HG02571 (cell line): ENCODE results near the gene PURA.
A peak's percentile ranks its signal among the peaks of the same experiment; 100 is the strongest.

Experiments used
- ATAC-seq: cut with Tn5 transposase; IDR thresholded peaks from one replicate; pipeline ENCODE4 v1.9.1; 2021; ENCODE audit warnings: mild to moderate bottlenecking, moderate library complexity; ENCODE audit not compliant: unreplicated experiment

Gene PURA

DNA sequence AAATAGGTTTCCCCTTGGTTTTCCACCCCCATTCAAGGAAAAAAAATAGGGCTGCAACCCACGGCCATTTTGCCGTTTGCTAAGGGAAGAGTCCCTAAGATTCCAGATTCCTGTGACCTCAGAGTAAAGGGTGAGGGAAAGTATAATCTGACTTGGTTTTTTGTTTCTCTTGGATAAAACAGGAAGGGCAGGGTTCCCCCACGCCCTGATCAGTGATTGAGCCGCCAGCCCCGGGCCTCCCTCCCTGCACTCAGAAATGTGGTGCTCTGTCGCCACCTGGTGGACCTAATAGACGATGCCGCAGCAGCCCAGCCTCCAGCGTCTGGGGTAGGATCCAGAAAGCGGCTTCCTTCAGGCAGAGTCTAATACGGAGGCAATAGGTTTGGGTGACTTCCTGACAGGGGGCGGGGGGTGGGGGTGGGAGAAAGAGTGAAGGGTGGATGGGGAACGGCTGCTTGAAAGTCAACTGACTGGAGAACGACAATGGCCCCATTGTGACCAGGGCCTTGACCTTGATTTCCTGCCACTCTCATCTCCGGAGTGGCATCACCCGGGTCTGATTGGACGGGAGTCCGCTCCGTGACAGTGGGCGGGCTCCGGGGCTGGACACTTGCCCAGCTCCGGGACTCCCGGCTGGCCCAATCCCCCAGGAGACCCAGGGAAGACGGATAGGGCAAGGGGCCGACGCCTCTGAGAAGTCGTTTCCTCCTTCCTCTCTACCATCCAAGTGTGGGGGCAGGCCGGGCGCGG, 43.3 kb downstream of the PURA start:
- peak; percentile 89 for ATAC-seq

DNA sequence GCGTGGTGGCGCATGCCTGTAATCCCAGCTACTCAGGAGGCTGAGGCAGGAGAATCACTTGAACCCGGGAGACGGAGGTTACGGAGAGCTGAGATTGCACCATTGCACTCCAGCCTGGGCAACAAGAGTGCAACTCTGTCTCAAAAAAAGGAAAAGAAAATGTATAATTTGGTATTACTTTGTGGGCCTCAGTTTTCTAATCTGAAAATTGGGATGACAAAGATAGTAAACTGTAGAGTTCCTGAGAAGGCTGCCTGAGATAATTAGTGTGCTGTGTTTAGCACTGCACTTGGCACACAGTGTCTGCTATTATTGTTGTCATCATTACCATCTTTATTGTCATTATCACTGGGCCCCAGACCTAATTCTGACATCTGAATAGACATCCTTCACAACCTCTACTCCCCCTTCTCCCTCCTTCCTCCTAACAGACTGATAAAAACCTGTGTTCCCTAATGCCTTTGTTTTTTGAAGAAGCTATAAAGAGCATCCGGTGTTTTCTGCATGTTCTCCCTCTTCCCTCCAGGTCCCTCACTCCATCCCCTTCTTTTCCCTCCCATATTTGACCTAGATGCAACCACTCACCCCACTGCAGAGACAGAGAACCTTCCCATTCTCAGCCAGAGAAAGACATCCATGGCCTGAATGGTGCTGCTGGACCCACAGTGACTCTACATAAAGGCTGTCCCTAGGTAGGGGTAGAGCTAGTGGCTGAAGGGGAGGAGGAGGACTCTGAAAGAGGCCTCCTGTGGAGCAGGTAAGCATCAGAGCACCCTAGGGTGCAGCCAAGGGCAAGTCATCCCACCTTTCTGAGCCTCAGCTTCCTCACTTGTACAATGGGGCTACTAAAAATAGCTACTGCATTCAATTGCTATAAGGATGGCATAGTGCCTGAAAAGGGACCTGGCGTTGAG, 45.4 kb downstream of the PURA start:
- ATAC-seq, result no peak

DNA sequence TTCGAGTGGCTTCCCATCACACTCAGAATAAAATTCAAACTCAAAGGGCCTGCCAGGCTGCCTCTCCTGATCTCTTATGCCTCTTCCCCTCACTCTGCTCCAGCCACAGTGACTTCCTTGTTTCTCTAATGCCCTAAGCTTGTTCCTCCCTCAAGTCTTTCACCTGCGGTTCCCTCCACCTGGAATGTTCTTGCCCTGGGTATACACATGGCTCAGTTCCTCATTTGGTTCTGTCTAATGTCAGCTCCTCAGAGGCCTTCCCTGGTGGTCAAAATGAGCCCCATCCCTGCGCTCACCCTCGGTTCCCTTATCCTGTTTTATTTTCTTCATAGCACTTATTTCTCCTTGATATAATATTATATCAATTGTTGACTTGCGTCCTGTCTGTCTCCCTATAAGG, 48.4 kb downstream of the PURA start:
- no peak for ATAC-seq

DNA sequence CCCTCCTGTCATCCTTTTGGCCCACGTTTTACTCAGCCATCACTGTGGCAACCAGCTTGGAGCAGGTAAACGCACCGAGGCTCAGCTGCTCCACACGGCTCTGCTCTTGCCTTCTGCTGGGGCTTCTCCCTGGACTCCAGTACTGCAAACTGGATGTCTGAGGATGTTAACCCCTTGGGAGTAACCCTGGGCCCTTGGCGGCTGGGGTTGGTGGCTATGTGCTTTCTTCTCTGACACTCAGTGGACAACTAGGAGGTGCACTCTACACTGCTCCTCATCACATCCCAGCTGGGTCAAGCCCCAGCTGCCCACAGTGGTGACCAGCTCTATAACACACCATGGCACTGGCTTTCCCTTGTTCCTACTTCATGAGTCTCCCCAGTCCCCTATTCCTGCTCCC, 48.9 kb downstream of the PURA start:
- ATAC-seq, result no peak

DNA sequence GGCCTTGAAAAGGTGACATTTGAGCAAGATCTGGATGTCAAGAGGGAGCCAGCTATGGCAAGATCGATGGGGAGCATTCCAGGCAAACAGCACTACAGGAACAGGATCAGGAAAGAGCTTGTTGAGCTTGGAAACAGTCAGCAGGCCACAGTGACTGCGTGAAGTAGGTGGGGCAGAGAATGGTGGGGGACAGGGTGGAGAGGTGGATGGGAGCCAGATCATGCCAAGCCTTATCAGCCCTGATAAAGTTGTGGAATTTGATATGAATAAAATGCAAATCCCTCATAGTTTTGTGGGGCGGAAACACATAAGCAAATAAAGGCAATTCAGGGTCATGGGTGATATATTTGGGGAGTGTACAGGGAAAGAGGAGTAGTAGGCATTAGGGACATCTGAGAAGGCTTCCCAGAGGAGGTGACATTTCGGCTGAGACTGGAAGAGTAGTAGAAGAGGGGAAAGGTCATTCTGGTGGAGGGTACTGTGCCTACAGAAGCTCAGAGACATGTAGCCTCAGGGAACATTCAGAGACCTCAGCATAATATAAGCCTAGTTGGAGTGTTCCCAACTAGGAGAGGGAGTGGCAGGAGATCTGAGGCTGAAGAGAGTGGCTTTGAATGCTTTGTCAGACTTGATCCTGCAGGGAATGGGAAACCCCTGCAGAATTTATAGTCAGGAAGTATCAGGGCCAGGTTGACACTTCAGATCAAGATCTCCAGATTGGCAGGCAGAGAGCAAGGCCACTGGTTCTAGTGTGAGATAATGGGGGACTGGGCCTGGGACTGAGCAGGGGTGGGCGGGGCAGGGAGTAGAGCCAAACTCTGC, 51.4 kb downstream of the PURA start:
- no peak for ATAC-seq

DNA sequence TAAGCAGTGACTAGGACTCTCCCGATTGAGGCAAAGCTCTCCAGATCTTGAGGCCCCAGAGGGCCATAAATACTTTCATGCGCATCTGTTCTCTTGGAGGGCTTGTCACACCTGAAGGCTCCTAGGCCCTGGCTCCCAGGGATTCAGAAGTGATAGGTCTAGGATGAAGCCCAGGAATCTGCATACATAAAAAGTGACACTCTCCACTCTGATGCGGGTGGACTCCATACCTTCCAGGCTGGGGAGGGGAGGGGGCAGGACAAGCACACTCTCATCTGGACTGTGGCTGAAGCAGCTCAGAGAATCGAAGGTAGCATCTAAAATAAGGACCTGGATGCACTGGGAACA, 52.0 kb downstream of the PURA start:
- ATAC-seq, result no peak

DNA sequence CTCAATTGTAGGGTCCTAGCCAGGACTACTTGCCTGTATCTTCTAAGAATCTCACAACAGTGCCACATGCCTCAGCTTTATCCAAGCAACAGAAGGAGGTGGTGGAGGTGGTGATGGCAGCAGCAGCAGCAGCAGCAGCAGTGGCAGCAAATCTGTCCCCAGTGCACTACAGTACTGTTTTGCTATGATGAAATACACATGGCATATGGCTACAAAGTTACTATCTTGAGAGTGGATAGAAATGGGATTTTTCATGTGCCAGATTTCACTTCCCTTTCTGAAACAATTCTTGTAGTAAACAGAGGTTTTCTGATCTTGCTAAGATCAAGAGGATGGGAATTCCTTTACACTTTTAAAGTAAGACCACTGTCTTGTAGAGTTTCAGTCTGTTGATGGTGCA, 53.0 kb downstream of the PURA start:
- no peak for ATAC-seq

DNA sequence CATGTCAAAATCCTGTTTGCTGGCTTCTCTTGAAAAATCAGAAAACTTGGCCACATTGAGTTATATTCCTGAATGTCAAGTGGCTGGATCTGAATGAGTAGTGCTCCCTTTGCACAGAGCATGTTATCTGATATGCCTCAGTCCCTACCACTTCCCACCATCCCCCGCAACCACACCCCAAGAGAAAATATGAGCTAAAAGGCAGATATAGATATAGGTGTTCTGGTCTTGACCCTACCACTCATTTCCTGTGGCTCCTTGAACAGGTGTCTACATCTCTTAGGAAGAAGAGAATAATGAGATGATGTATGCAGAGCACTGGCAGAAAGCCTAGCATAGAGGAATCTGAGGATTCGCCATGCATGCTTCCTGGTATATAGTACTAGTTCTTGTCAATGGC, 54.5 kb downstream of the PURA start:
- no peak for ATAC-seq

DNA sequence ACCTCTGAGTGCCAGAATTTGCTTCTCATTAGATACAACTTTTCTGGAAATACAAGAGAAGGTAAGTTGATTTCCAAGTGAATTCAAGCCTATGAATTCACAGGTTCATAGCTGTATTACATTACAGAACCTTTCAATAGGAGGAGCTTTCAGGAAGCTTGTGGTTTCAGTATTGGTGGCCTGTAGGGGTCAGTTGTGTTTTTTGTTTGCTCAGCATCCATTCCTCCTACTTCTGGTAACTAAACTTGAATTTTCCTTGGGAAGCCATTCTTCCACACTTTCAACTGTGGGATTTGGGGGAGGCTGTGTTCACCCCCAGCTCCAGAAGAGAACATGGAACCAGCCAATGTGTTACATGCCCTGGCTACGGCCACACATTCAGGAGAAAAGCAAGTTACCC, 55.5 kb downstream of the PURA start:
- ATAC-seq, result no peak

DNA sequence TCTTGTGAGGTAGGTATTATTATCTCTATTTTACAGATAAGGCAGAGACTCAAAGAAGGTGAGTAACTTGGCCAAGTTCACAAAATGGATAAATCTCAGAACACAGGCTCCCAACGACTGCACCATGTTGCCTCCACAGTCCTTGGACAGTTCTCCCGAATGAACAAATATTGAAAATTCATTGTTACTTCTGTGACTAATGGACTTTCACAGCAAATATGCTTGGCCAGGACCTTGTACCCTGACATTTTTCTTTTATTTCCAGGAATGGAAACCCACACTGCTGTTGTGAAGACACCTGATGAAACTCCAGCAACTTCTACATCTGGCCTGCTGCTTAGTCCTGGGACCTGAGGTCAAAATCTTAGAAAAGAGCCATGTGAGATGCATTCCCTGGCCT, 58.6 kb downstream of the PURA start:
- ATAC-seq, result no peak

DNA sequence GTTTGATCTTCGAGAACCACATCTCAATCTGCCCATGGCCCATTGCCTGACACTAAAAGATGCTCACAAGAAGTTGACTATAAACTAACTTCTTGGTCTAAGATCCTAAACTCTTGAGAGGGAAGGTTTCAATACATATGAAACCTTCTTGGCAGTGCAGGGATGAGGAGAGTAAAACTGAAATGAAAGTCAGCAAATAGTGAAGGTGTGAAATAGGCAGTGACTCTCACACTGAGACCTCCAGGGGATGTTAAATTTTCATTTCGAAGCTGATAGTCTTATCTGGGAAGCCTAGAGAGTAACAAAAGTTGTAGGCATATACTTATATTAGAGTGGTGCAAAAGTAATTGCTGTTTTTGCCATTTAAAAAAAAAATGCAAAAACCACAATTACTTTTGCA, 60.1 kb downstream of the PURA start:
- no peak for ATAC-seq

DNA sequence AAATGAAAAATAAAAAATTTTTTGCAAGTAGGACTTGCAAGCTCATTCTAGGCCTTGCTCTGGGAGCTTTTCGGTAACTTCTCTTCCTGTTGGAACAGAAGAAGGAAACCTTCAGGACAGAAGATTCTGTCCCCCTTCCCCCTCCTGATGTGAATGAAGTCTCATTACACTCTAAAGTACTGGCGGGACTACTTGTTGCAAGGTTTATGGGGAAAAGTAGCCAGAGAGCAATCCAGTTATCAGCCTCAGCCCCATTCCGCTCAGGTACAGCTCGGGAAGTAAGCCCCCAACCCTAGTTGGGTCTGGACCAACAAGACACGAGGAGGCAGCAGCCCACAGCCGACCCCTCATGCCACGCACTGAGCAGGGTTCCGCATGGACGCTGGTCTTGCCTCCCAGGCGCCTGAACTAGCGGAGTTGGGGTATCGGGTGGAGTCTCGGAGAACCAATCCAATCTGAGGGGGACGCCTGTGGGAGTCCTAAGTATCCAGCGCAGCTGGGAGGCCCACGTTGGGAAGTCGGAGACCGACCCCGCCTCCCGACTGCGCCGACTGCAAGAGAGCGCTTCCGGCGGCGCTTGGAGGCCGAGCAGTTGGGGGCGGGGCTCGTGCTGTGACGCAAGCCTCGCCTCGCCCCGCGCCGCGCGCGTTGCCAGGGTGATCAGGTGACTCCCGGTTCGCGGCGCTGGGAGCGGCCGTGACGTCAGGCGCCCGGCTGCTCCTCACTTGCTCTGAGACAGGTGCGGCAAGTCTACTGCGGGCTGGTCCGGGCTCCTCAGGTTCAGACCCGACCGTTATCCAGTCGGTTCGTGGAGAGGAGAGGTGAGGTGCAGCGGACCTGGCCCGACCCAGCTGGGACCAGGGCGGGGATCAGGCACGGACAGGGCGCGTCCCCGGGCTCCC, 60.8 kb downstream of the PURA start, which contains the start of gene CYSTM1:
Gene CYSTM1, plus strand, starts transcription at position 724 of the 902 bp plus-strand sequence. CDS start 19,278 bp downstream, outside the sequence.
- peak; percentile 89 for ATAC-seq
